Stimulated activated effector memory CD8-positive, alpha-beta T cell treated with anti-CD3 and anti-CD28 coated beads, Interleukin-12 subunit alpha, Interleukin-12 subunit beta, amount 100 ng/mL, for 72 hours (primary cell): ENCODE results near the gene CEBPB.
A peak's percentile ranks its signal among the peaks of the same experiment; 100 is the strongest.

ENCODE experiments used
- ATAC-seq: fragments of 150-1000 bp; cut with Tn5 transposase; 2 replicates; pipeline ENCODE4 v1.10.0; 2021
- DNase-seq, 2 donors: peaks; one replicate each; pipeline ENCODE4 v3.0.0; 2021 to 2022; ENCODE audit warnings: low spot score in 2 of 2
- H3K27ac Mint-ChIP-seq: one replicate; pipeline ENCODE4 v1.8.0; 2022; ENCODE audit warnings: mild to moderate bottlenecking, mixed read lengths
- H3K36me3 Mint-ChIP-seq: one replicate; pipeline ENCODE4 v1.8.0; 2022; ENCODE audit warnings: mild to moderate bottlenecking, mixed read lengths
- H3K4me1 Mint-ChIP-seq: one replicate; pipeline ENCODE4 v1.8.0; 2022; ENCODE audit warnings: mixed read lengths
- H3K4me3 Mint-ChIP-seq: one replicate; pipeline ENCODE4 v1.8.0; 2022; ENCODE audit warnings: mild to moderate bottlenecking, mixed read lengths
- H3K9me3 Mint-ChIP-seq: one replicate; pipeline ENCODE4 v1.8.0; 2022; ENCODE audit warnings: mixed read lengths

The CEBPB gene

GRCh38 chr20:50211091-50211490 lies 20.5 kb downstream of the CEBPB start:
- Mint-ChIP-seq H3K4me1 (peaks cover 8% of the 10 kb centered on the region), H3K27ac (no peak overlapping the region), H3K4me3 (no peak overlapping the region), H3K9me3 (no peaks in the 10 kb centered on the region), H3K36me3 (no peaks in the 10 kb centered on the region)
- ATAC-seq (no peak), DNase-seq (no peak)

GRCh38 chr20:50213531-50214106 lies 23.0 kb downstream of the CEBPB start:
- no peak for DNase-seq
- H3K27ac Mint-ChIP-seq: no peak overlapping the region
- H3K36me3 Mint-ChIP-seq: no peaks in the 10 kb centered on the region
- H3K9me3 Mint-ChIP-seq: no peaks in the 10 kb centered on the region
- H3K4me3 Mint-ChIP-seq: no peak overlapping the region
- H3K4me1 Mint-ChIP-seq: peaks cover 8% of the 10 kb centered on the region
- no peak for ATAC-seq

GRCh38 chr20:50214226-50215024 lies 23.8 kb downstream of the CEBPB start:
- Mint-ChIP-seq H3K4me3 (no peak overlapping the region), H3K27ac (no peak overlapping the region), H3K36me3 (no peaks in the 10 kb centered on the region), H3K9me3 (no peaks in the 10 kb centered on the region), H3K4me1 (peaks cover 13% of the 10 kb centered on the region)
- ATAC-seq (no peak), DNase-seq (no peak)

GRCh38 chr20:50215101-50215690 lies 24.6 kb downstream of the CEBPB start:
- Mint-ChIP-seq H3K4me3 (no peak overlapping the region), H3K4me1 (peaks cover 16% of the 10 kb centered on the region), H3K9me3 (no peaks in the 10 kb centered on the region), H3K36me3 (no peaks in the 10 kb centered on the region), H3K27ac (no peak overlapping the region)
- DNase-seq (no peak), ATAC-seq (no peak)

GRCh38 chr20:50215926-50216325 lies 25.3 kb downstream of the CEBPB start:
- ATAC-seq (no peak), DNase-seq (no peak)
- Mint-ChIP-seq H3K9me3 (no peaks in the 10 kb centered on the region), H3K36me3 (no peaks in the 10 kb centered on the region), H3K4me3 (no peak overlapping the region), H3K4me1 (peaks cover 19% of the 10 kb centered on the region), H3K27ac (peak overlapping the region; percentile 56)

GRCh38 chr20:50216543-50217206 lies 26.0 kb downstream of the CEBPB start:
- DNase-seq: no peak
- H3K27ac Mint-ChIP-seq: peak overlapping the region; percentile 56

GRCh38 chr20:50217207-50217949 lies 26.7 kb downstream of the CEBPB start:
- no peak for DNase-seq
- no peaks in the 10 kb centered on the region for H3K9me3 Mint-ChIP-seq
- peak overlapping the region; percentile 51 for H3K27ac Mint-ChIP-seq
- H3K4me3 Mint-ChIP-seq: no peak overlapping the region
- no peak for ATAC-seq
- H3K36me3 Mint-ChIP-seq: no peaks in the 10 kb centered on the region
- H3K4me1 Mint-ChIP-seq: peaks cover 25% of the 10 kb centered on the region

More at GRCh38 chr20:50216543-50217206, 26.0 kb downstream of the CEBPB start:
- no peak overlapping the region for H3K4me3 Mint-ChIP-seq
- peaks cover 19% of the 10 kb centered on the region for H3K4me1 Mint-ChIP-seq
- H3K36me3 Mint-ChIP-seq: no peaks in the 10 kb centered on the region
- ATAC-seq: no peak
- no peaks in the 10 kb centered on the region for H3K9me3 Mint-ChIP-seq

- no peak overlapping the region for H3K27ac Mint-ChIP-seq
- H3K4me1 Mint-ChIP-seq: peaks cover 26% of the 10 kb centered on the region
- ATAC-seq (no peak), DNase-seq (no peak)
- no peaks in the 10 kb centered on the region for H3K36me3 Mint-ChIP-seq
- H3K4me3 Mint-ChIP-seq: no peak overlapping the region
- no peaks in the 10 kb centered on the region for H3K9me3 Mint-ChIP-seq
Observed at GRCh38 chr20:50218987-50219435, 28.4 kb downstream of the CEBPB start.

GRCh38 chr20:50219600-50219999 lies 29.0 kb downstream of the CEBPB start:
- Mint-ChIP-seq H3K4me3 (no peak overlapping the region), H3K4me1 (peaks cover 25% of the 10 kb centered on the region), H3K9me3 (no peaks in the 10 kb centered on the region), H3K36me3 (no peaks in the 10 kb centered on the region), H3K27ac (peak overlapping the region; percentile 18)
- ATAC-seq (no peak), DNase-seq (no peak)

- H3K9me3 Mint-ChIP-seq: no peaks in the 10 kb centered on the region
- ATAC-seq (peak; percentile 27), DNase-seq (no peak)
- H3K4me3 Mint-ChIP-seq: no peak overlapping the region
- no peaks in the 10 kb centered on the region for H3K36me3 Mint-ChIP-seq
- H3K4me1 Mint-ChIP-seq: peaks cover 25% of the 10 kb centered on the region
- H3K27ac Mint-ChIP-seq: peak overlapping the region; percentile 18
Observed at GRCh38 chr20:50220093-50220893, 29.7 kb downstream of the CEBPB start.

GRCh38 chr20:50220894-50221365 lies 30.3 kb downstream of the CEBPB start:
- ATAC-seq (no peak), DNase-seq (no peak)
- Mint-ChIP-seq H3K9me3 (no peaks in the 10 kb centered on the region), H3K36me3 (no peaks in the 10 kb centered on the region), H3K4me3 (no peak overlapping the region), H3K4me1 (peaks cover 25% of the 10 kb centered on the region), H3K27ac (no peak overlapping the region)

- Mint-ChIP-seq H3K9me3 (no peaks in the 10 kb centered on the region), H3K4me3 (no peak overlapping the region), H3K36me3 (no peaks in the 10 kb centered on the region), H3K4me1 (peaks cover 31% of the 10 kb centered on the region), H3K27ac (no peak overlapping the region)
- DNase-seq (no peak), ATAC-seq (no peak)
Observed at GRCh38 chr20:50221501-50222308, 31.1 kb downstream of the CEBPB start.

- Mint-ChIP-seq H3K4me1 (peaks cover 38% of the 10 kb centered on the region), H3K4me3 (no peak overlapping the region), H3K36me3 (no peaks in the 10 kb centered on the region), H3K9me3 (no peaks in the 10 kb centered on the region), H3K27ac (no peak overlapping the region)
- DNase-seq (no peak), ATAC-seq (no peak)
Observed at GRCh38 chr20:50222309-50223038, 31.8 kb downstream of the CEBPB start.
